Globus pallidus (tissue), 1 donor: ENCODE results near the gene VPS26B.
"Not testable (repeated sequence)": the region's sequence is repeated elsewhere in the genome, so short reads cannot be mapped to it uniquely, and the experiment has no call there.

ENCODE experiments used
- DNase-seq: peaks from one replicate; pipeline ENCODE4 v3.0.0-alpha.2; 2015; ENCODE audit warnings: low spot score

Gene VPS26B

GRCh38 chr11:134231958-134232659 is 7.6 kb downstream of the VPS26B start:
- no peak for DNase-seq

- DNase-seq = no peak
These were observed 9.3 kb downstream of the VPS26B start for GRCh38 chr11:134233729-134234179.

- no peak for DNase-seq
These were observed 10.9 kb downstream of the VPS26B start for GRCh38 chr11:134235399-134235798.

GRCh38 chr11:134236834-134237556 is 12.5 kb downstream of the VPS26B start:
- no peak for DNase-seq

- no peak for DNase-seq
These were observed 13.1 kb downstream of the VPS26B start for GRCh38 chr11:134237557-134237922.

GRCh38 chr11:134238956-134239355 is 14.5 kb downstream of the VPS26B start:
- DNase-seq = no peak

- DNase-seq = no peak
These were observed 16.1 kb downstream of the VPS26B start for GRCh38 chr11:134240592-134240991.

GRCh38 chr11:134242376-134242775 is 17.9 kb downstream of the VPS26B start:
- DNase-seq = no peak

- DNase-seq = no peak
These were observed 19.4 kb downstream of the VPS26B start for GRCh38 chr11:134243913-134244312.

- DNase-seq = no peak
These were observed 20.1 kb downstream of the VPS26B start for GRCh38 chr11:134244593-134244992.

- no peak for DNase-seq
These were observed 21.0 kb downstream of the VPS26B start for GRCh38 chr11:134245434-134245833.

GRCh38 chr11:134246100-134246499 is 21.6 kb downstream of the VPS26B start:
- no peak for DNase-seq

GRCh38 chr11:134246678-134247077 is 22.2 kb downstream of the VPS26B start:
- no peak for DNase-seq

GRCh38 chr11:134248910-134249480 is 24.5 kb downstream of the VPS26B start:
- no peak for DNase-seq

- no peak for DNase-seq
These were observed 25.8 kb downstream of the VPS26B start for GRCh38 chr11:134250246-134250645.

- DNase-seq = no peak
These were observed 26.2 kb downstream of the VPS26B start for GRCh38 chr11:134250675-134251074.

- no peak for DNase-seq
These were observed 28.1 kb downstream of the VPS26B start for GRCh38 chr11:134252346-134253187.

GRCh38 chr11:134253188-134253993 is 28.9 kb downstream of the VPS26B start, which contains the start of the genes ACAD8 and THYN1:
Gene ACAD8 (plus strand): TSS chr11:134253568. CDS start chr11:134253601, 33 bp downstream.
Gene THYN1 (minus strand): TSS chr11:134253352. CDS start chr11:134252882, 470 bp downstream.
- DNase-seq = peak; percentile 96

GRCh38 chr11:134254433-134255183 is 30.1 kb downstream of the VPS26B start:
- DNase-seq = no peak

GRCh38 chr11:134255184-134255561 is 30.7 kb downstream of the VPS26B start:
- DNase-seq = not testable (repeated sequence)
